ENCODE measurements around the gene PRSS23. TPM values are rescaled to one million over a fixed set of nuclear protein-coding genes. Genes with fewer than 3 reads are reported as not detected.
A peak's percentile ranks its signal among the peaks of the same experiment; 100 is the strongest.

Gene PRSS23
- total RNA-seq, 1 experiment from 2014 or later = 355 TPM

DNA sequence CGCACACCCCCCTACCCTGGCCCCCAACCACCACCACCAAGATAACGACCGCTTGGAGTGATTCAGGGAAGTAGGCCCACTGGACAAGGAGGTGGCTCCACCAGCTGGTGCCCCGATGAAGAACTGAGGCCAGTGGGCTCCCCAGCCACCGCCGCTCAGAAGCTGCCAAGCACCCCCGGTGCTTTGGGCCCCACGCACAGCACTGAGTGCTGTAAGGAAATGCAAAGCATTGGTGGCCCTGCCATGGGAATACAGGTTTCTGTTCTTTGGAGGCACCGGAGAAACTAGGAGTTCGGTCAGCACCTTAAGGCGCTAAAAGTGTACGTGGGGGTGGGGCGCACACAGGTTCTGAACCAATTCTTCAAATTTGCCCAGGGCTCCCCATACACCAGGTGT, 664 bp upstream of the PRSS23 start:
- intact Hi-C loops (cut with micrococcal nuclease; ENCODE audit: unreplicated experiment) = loop anchor here (5.0 kb wide), 1 partner anchor 192 kb away; no protein-coding TSS in a partner anchor
- ATAC-seq (peak; percentile 41), DNase-seq (ENCODE audit: low read depth, low spot score) (no peak)
- CTCF ChIA-PET = interaction anchor here (1.2 to 1.4 kb wide), 2 partner anchors 121 to 128 kb away, joined by 7 to 8 read pairs; partner anchors contain the start of gene ME3
- Histone ChIP-seq H3K27me3 (ENCODE audit: control insufficient read depth, insufficient read depth, low read length) (no peaks in the 10 kb centered on the region), H3K9me3 (ENCODE audit: control insufficient read depth, insufficient read depth, low read depth, low read length) (no peaks in the 10 kb centered on the region), H3K4me1 (ENCODE audit: control insufficient read depth, insufficient read depth, low read length) (peaks cover 43% of the 10 kb centered on the region), H3K27ac (ENCODE audit: low read length) (peak overlapping the region; percentile 87), H3K36me3 (ENCODE audit: control insufficient read depth, insufficient read depth, low read length) (peaks cover 5% of the 10 kb centered on the region; the same call in 1 of the 2 replicates), H3K4me3 (ENCODE audit: low read depth in 2 of 2, low read length in 2 of 2) (peak overlapping the region; percentile 60 to 76)
- in situ Hi-C loops (cut with HindIII; ENCODE audit: low pct_unique_long_range_greater_than_20kb, low sequenced_read_pairs) = no loop called here
- no TSS peak for BruUV-seq (replicated peaks)
- TF ChIP-seq REST (IDR thresholded peaks at IDR 0.05; ENCODE audit: insufficient read depth in 1 of 2, low read depth in 2 of 2, low read length in 1 of 2) (no peak), CTCF (IDR thresholded peaks at IDR 0.05) (peak; percentile 78)
- POLR2A ChIA-PET = interaction anchor here (0.6 to 1.4 kb wide), 5 partner anchors 39 to 111 kb away, joined by 3 to 4 read pairs (median 3); no protein-coding TSS in a partner anchor

DNA sequence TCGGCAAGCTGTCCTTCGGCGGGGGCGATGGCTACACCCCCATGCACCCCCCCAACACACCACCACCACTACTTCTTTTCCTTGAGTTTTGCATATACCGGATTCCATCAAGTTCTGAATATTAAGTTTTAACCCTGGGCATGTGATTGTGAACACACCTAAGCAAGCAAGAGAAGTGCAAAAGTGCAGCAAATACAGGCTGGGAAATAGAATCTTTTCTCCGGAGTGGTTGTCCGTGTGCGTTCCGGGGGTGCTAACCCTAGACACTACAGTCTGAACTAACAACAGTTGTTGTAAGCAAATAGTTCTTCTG, 574 bp downstream of the PRSS23 start:
- ChIA-PET CTCF (interaction anchor here (0.7 to 1.1 kb wide), 2 partner anchors 51 to 453 kb away, joined by 3 to 4 read pairs; no protein-coding TSS in a partner anchor), POLR2A (interaction anchor here (0.7 to 1.1 kb wide), 3 partner anchors 60 to 65 kb away, joined by 3 read pairs; no protein-coding TSS in a partner anchor)
- H3K36me3 ChIP-seq (ENCODE audit: control insufficient read depth, insufficient read depth, low read length) = peaks cover 7% of the 10 kb centered on the region; the same call in 1 of the 2 replicates
- no peaks in the 10 kb centered on the region for H3K9me3 ChIP-seq (ENCODE audit: control insufficient read depth, insufficient read depth, low read depth, low read length)
- H3K4me1 ChIP-seq (ENCODE audit: control insufficient read depth, insufficient read depth, low read length) = peaks cover 56% of the 10 kb centered on the region
- no peaks in the 10 kb centered on the region for H3K27me3 ChIP-seq (ENCODE audit: control insufficient read depth, insufficient read depth, low read length)
- peak overlapping the region; percentile 76 to 90 for H3K4me3 ChIP-seq (ENCODE audit: low read depth in 2 of 2, low read length in 2 of 2)
- H3K27ac ChIP-seq (ENCODE audit: low read length) = peak overlapping the region; percentile 95
- ATAC-seq (no peak), DNase-seq (ENCODE audit: low read depth, low spot score) (no peak)
- no peak for TF ChIP-seq CTCF (IDR thresholded peaks at IDR 0.05)
- no peak for TF ChIP-seq POLR2AphosphoS5 (IDR thresholded peaks at IDR 0.05; ENCODE audit: low read depth, low read length)
- no peak for TF ChIP-seq TCF7L2 (IDR thresholded peaks at IDR 0.05; ENCODE audit: low read depth, low read length)
- no peak for TF ChIP-seq SIN3A (IDR thresholded peaks at IDR 0.05; ENCODE audit: borderline replicate concordance, insufficient read depth, low read depth, low read length)
- no peak for TF ChIP-seq REST (IDR thresholded peaks at IDR 0.05; ENCODE audit: insufficient read depth in 1 of 2, low read depth in 2 of 2, low read length in 1 of 2)
- intact Hi-C loops (cut with micrococcal nuclease; ENCODE audit: unreplicated experiment) = loop anchor here (5.0 kb wide), 1 partner anchor 194 kb away; no protein-coding TSS in a partner anchor
- in situ Hi-C loops (cut with HindIII; ENCODE audit: low pct_unique_long_range_greater_than_20kb, low sequenced_read_pairs) = no loop called here
- BruUV-seq (replicated peaks) = TSS peak; percentile 68

Data from Panc1 (cell line).